DMS53 treated with DMSO at 0.1 percent for 48 hours (cell line): Measurements from ENCODE around the gene TMC3.

Source experiments
- DNase-seq: peaks from one replicate; lab custom pipeline; 2025; ENCODE audit not compliant: unreplicated experiment; lab: John Stamatoyannopoulos, UW

TMC3 gene

GRCh38 chr15:81282606-81282895 lies 91.5 kb downstream of the TMC3 start:
- DNase-seq, result no peak

- DNase-seq, result no peak
These were observed 92.0 kb downstream of the TMC3 start for GRCh38 chr15:81281766-81282605.

- DNase-seq, result no peak
These were observed 92.6 kb downstream of the TMC3 start for GRCh38 chr15:81281456-81281735.
